Gastroesophageal sphincter (tissue), 4 donors: Measurements from ENCODE around the gene SNTG2. TPM values are rescaled to one million over a fixed set of nuclear protein-coding genes. Genes with fewer than 3 reads are reported as not detected.
A peak's percentile ranks its signal among the peaks of the same experiment; 100 is the strongest.

ENCODE experiments used
- ATAC-seq: fragments of 150-250 bp; one replicate; pipeline ENCODE4 v1.9.1; 2016; ENCODE audit warnings: mild to moderate bottlenecking, moderate library complexity
- H3K27ac ChIP-seq, 4 donors: fragments of 200-600 bp; sonication (generic) in 3 of 4; 1 replicate in 3 of 4; 2 replicates in 1 of 4; pipeline ENCODE4 v1.5.1; 2016 to 2019
- H3K27me3 ChIP-seq: fragments of 200-600 bp; sonication (generic); one replicate; pipeline ENCODE4 v1.5.1; 2019
- H3K36me3 ChIP-seq, 2 donors: fragments of 200-600 bp; sonication (generic); one replicate each; pipeline ENCODE4 v1.5.1; 2019; ENCODE audit warnings: control low read depth in 1 of 2
- H3K4me1 ChIP-seq, 3 donors: fragments of 200-600 bp; sonication (generic); 1 replicate in 2 of 3; 2 replicates in 1 of 3; pipeline ENCODE4 v1.5.1; 2016 to 2019; ENCODE audit warnings: control low read depth in 2 of 3
- H3K4me3 ChIP-seq, 2 donors: fragments of 200-600 bp; sonication (generic); one replicate each; pipeline ENCODE4 v1.5.1; 2019; ENCODE audit warnings: mild to moderate bottlenecking in 1 of 2, moderate library complexity in 1 of 2
- H3K9me3 ChIP-seq, 3 donors: fragments of 200-600 bp; sonication (generic); one replicate each; pipeline ENCODE4 v1.5.1; 2017 to 2019; ENCODE audit warnings: control low read depth in 2 of 3
- CTCF ChIP-seq, 4 experiments: fragments of 200-600 bp in 2 of 4; fragments of 450-650 bp in 2 of 4; sonication (generic) in 1 of 4; IDR thresholded peaks; one replicate each; pipeline ENCODE4 v1.5.1; 2017 to 2019; ENCODE audit warnings: antibody characterized with exemption in 4 of 4, mild to moderate bottlenecking in 2 of 4, moderate library complexity in 2 of 4
- EP300 ChIP-seq: sonication (generic); formaldehyde crosslinking; IDR thresholded peaks from one replicate; pipeline ENCODE4 v1.6.1; 2017; ENCODE audit warnings: antibody characterized with exemption, mild to moderate bottlenecking
- POLR2A ChIP-seq, 2 donors: fragments of 450-650 bp; IDR thresholded peaks; one replicate each; pipeline ENCODE4 v1.6.1; 2017; ENCODE audit warnings: antibody characterized with exemption in 2 of 2, mild to moderate bottlenecking in 2 of 2, moderate library complexity in 1 of 2
- POLR2AphosphoS5 ChIP-seq: sonication (generic); formaldehyde crosslinking; IDR thresholded peaks from one replicate; pipeline ENCODE4 v1.6.1; 2017; ENCODE audit warnings: antibody characterized with exemption
- WGBS, 2 donors: methylation state at CpG; one replicate each; pipeline ENCODE4 v1.1.5; 2018; ENCODE audit warnings: low coverage in 1 of 2; 5-methylcytosine and 5-hydroxymethylcytosine counted together
- total RNA-seq, 4 donors: library from RNA; depleted of rRNA; stranded (reverse); fragments of >200 nt; gene quantifications; one replicate each; pipeline ENCODE4 v1.1.0, GENCODE V29; 2016

Gene SNTG2
- total RNA-seq, 4 donors from 2014 or later: 1.5 to 7.9 (median 4.3) TPM

GRCh38 chr2:1370461-1370860 is 419.8 kb downstream of the SNTG2 start:
- no peak overlapping the region for H3K27ac ChIP-seq
- H3K27me3 ChIP-seq: peaks cover 13% of the 10 kb centered on the region
- WGBS, 2 donors: 32 to 44% methylated on average over 4 of the region's 4 CpGs
- TF ChIP-seq EP300 (no peak), POLR2AphosphoS5 (no peak), POLR2A (IDR thresholded peaks at IDR 0.05) (no peak), CTCF (IDR thresholded peaks at IDR 0.05) (no peak)
- no peaks in the 10 kb centered on the region for H3K4me1 ChIP-seq
- H3K36me3 ChIP-seq: no peaks in the 10 kb centered on the region
- no peaks in the 10 kb centered on the region for H3K9me3 ChIP-seq
- no peak overlapping the region for H3K4me3 ChIP-seq
- ATAC-seq: no peak

- Histone ChIP-seq H3K4me1 (no peaks in the 10 kb centered on the region), H3K27ac (no peak overlapping the region), H3K36me3 (no peaks in the 10 kb centered on the region), H3K4me3 (no peak overlapping the region), H3K9me3 (no peaks in the 10 kb centered on the region), H3K27me3 (peaks cover 13% of the 10 kb centered on the region)
- TF ChIP-seq EP300 (no peak), CTCF (IDR thresholded peaks at IDR 0.05) (no peak), POLR2AphosphoS5 (no peak), POLR2A (IDR thresholded peaks at IDR 0.05) (no peak)
- no peak for ATAC-seq
- 88 to 91% methylated on average over 10 to 11 of the region's 11 CpGs for WGBS, 2 donors
These were observed 420.4 kb downstream of the SNTG2 start for GRCh38 chr2:1371082-1371481.

GRCh38 chr2:1373830-1374229 is 423.2 kb downstream of the SNTG2 start:
- Histone ChIP-seq H3K36me3 (no peaks in the 10 kb centered on the region), H3K27ac (peak overlapping the region in 3 of 4 donors; percentile 42 to 57 (median 43)), H3K4me1 (no peaks in the 10 kb centered on the region), H3K27me3 (peaks cover 13% of the 10 kb centered on the region), H3K4me3 (peak overlapping the region in 1 of 2 donors; percentile 41), H3K9me3 (no peaks in the 10 kb centered on the region)
- 87 to 100% methylated on average over 1 to 6 of the region's 12 CpGs for WGBS, 2 donors
- TF ChIP-seq POLR2AphosphoS5: peak; percentile 5
- no peak for TF ChIP-seq POLR2A (IDR thresholded peaks at IDR 0.05)
- no peak for TF ChIP-seq EP300
- no peak for TF ChIP-seq CTCF (IDR thresholded peaks at IDR 0.05)
- peak; percentile 41 for ATAC-seq

- peaks cover 17% of the 10 kb centered on the region for H3K27me3 ChIP-seq
- H3K4me3 ChIP-seq: peak overlapping the region in 1 of 2 donors; percentile 41
- H3K36me3 ChIP-seq: no peaks in the 10 kb centered on the region
- H3K9me3 ChIP-seq: no peaks in the 10 kb centered on the region
- no peak for ATAC-seq
- TF ChIP-seq POLR2AphosphoS5 (no peak), EP300 (no peak), CTCF (IDR thresholded peaks at IDR 0.05) (no peak), POLR2A (IDR thresholded peaks at IDR 0.05) (no peak)
- H3K4me1 ChIP-seq: no peaks in the 10 kb centered on the region
- WGBS, 2 donors: 37 to 54% methylated on average over 4 to 11 of the region's 11 CpGs
- peak overlapping the region in 3 of 4 donors; percentile 42 to 57 (median 43) for H3K27ac ChIP-seq
These were observed 423.6 kb downstream of the SNTG2 start for GRCh38 chr2:1374287-1374686.

GRCh38 chr2:1375794-1376193 is 425.1 kb downstream of the SNTG2 start:
- no peak for ATAC-seq
- H3K36me3 ChIP-seq: no peaks in the 10 kb centered on the region
- 69 to 89% methylated on average over 8 to 10 of the region's 14 CpGs for WGBS, 2 donors
- peak overlapping the region in 1 of 4 donors; percentile 57 for H3K27ac ChIP-seq
- TF ChIP-seq POLR2A (IDR thresholded peaks at IDR 0.05) (no peak), POLR2AphosphoS5 (no peak), CTCF (IDR thresholded peaks at IDR 0.05) (no peak), EP300 (no peak)
- H3K27me3 ChIP-seq: peaks cover 11% of the 10 kb centered on the region
- H3K9me3 ChIP-seq: no peaks in the 10 kb centered on the region
- H3K4me3 ChIP-seq: peak overlapping the region in 1 of 2 donors; percentile 41
- no peaks in the 10 kb centered on the region for H3K4me1 ChIP-seq
